OCI-LY7 (cell line): ENCODE results near the gene ADAMTS17. TPM values are rescaled to one million over a fixed set of nuclear protein-coding genes. Genes with fewer than 3 reads are reported as not detected.

Experiments
- BruUV-seq: library from RNA; stranded (reverse); fragments of 400-500 nt; replicated peaks from 2 replicates; lab custom pipeline; 2021; lab: Mats Ljungman, UMichigan
- CTCF ChIA-PET: fragments of 300-600 bp; sonication (Branson Sonifier 250); formaldehyde crosslinking; loops from one replicate; lab custom pipeline; 2022; ENCODE audit warnings: antibody characterized with exemption; ENCODE audit not compliant: unreplicated experiment; lab: Charles Lee
- POLR2A ChIA-PET: fragments of 300-600 bp; sonication (Branson Sonifier 250); formaldehyde crosslinking; loops from one replicate; lab custom pipeline; 2022; ENCODE audit warnings: antibody characterized with exemption; lab: Charles Lee
- DNase-seq: peaks from one replicate; pipeline ENCODE4 v3.0.0-alpha.2; 2015; ENCODE audit warnings: low spot score
- H2AFZ ChIP-seq: fragments of 200-600 bp; sonication (generic), shearing (Covaris generic); 2 replicates; pipeline ENCODE4 v1.6.1; 2014; ENCODE audit warnings: mild to moderate bottlenecking, antibody characterized with exemption, low read length, moderate library complexity
- H3K27ac ChIP-seq: fragments of 200-600 bp; sonication (generic); 2 replicates; pipeline ENCODE4 v1.5.1; 2014; ENCODE audit warnings: mixed run types, low read depth, mild to moderate bottlenecking, moderate library complexity, low read length, inconsistent platforms; ENCODE audit not compliant: poor library complexity, severe bottlenecking
- H3K36me3 ChIP-seq: fragments of 200-600 bp; sonication (generic); 2 replicates; pipeline ENCODE4 v1.6.1; 2014; ENCODE audit warnings: mild to moderate bottlenecking, antibody characterized with exemption, low read length, moderate library complexity, mixed read lengths; ENCODE audit not compliant: insufficient read depth
- H3K4me1 ChIP-seq: fragments of 200-600 bp; sonication (generic); 2 replicates; pipeline ENCODE4 v1.5.1; 2014; ENCODE audit warnings: mild to moderate bottlenecking, low read length; ENCODE audit not compliant: insufficient read depth, poor library complexity, severe bottlenecking
- H3K4me2 ChIP-seq: fragments of 200-600 bp; sonication (generic); 2 replicates; pipeline ENCODE4 v1.6.1; 2014; ENCODE audit warnings: mild to moderate bottlenecking, low read length
- H3K4me3 ChIP-seq: fragments of 200-600 bp; sonication (generic); 2 replicates; pipeline ENCODE4 v1.5.1; 2014; ENCODE audit warnings: mild to moderate bottlenecking, low read depth, low read length; ENCODE audit not compliant: poor library complexity, severe bottlenecking
- H3K79me2 ChIP-seq: fragments of 200-600 bp; sonication (generic); 2 replicates; pipeline ENCODE4 v1.6.1; 2016; ENCODE audit warnings: low read depth, mild to moderate bottlenecking, low read length, moderate library complexity, mixed read lengths; ENCODE audit not compliant: insufficient read depth
- H3K9me2 ChIP-seq: fragments of 200-600 bp; sonication (generic); 2 replicates; pipeline ENCODE4 v1.6.1; 2016; ENCODE audit warnings: mild to moderate bottlenecking, low read length, mixed read lengths; ENCODE audit not compliant: insufficient read depth
- H3K9me3 ChIP-seq: fragments of 200-600 bp; sonication (generic); 2 replicates; pipeline ENCODE4 v1.6.1; 2014; ENCODE audit warnings: mild to moderate bottlenecking, mixed run types, low read length, mixed read lengths
- H4K20me1 ChIP-seq: fragments of 200-600 bp; sonication (generic); 2 replicates; pipeline ENCODE4 v1.6.1; 2014; ENCODE audit warnings: mild to moderate bottlenecking, antibody characterized with exemption, low read length, moderate library complexity, mixed read lengths; ENCODE audit not compliant: insufficient read depth
- CTCF ChIP-seq: fragments of 200-600 bp; sonication (generic); conservative IDR thresholded peaks from 2 replicates; pipeline ENCODE4 v1.5.1; 2014; ENCODE audit warnings: mild to moderate bottlenecking, antibody characterized with exemption, low read length, moderate library complexity, mixed read lengths
- EZH2phosphoT487 ChIP-seq: fragments of 200-600 bp; sonication (generic); IDR thresholded peaks from 2 replicates; pipeline ENCODE4 v1.6.1; 2018; ENCODE audit warnings: low read depth, borderline replicate concordance, mild to moderate bottlenecking, mixed run types, antibody characterized with exemption, low read length, moderate library complexity, mixed read lengths
- intact Hi-C: fragments of 100-400 bp; cut with micrococcal nuclease; formaldehyde crosslinking; loops from one replicate; pipeline ENCODE4 v1.10.0; 2022; ENCODE audit not compliant: unreplicated experiment
- total RNA-seq, 2 experiments: library from RNA; depleted of rRNA in 1 of 2; stranded (reverse); fragments of >200 nt in 1 of 2; shearing (Covaris generic) in 1 of 2; gene quantifications; 2 replicates each; pipeline ENCODE4 v1.2.3, GENCODE V29; 2014 to 2022

ADAMTS17 gene
- total RNA-seq, 2 experiments from 2014 or later = not detected

GRCh38 chr15:100016632-100017031, 325.1 kb downstream of the ADAMTS17 start:
- Histone ChIP-seq H3K4me3 (no peak overlapping the region), H3K79me2 (no peaks in the 10 kb centered on the region), H4K20me1 (no peaks in the 10 kb centered on the region), H2AFZ (no peak overlapping the region), H3K36me3 (no peaks in the 10 kb centered on the region), H3K4me1 (no peaks in the 10 kb centered on the region), H3K9me2 (no peaks in the 10 kb centered on the region), H3K27ac (no peak overlapping the region), H3K9me3 (no peaks in the 10 kb centered on the region), H3K4me2 (no peak overlapping the region)
- ChIA-PET POLR2A (no interaction called here), CTCF (no interaction called here)
- BruUV-seq = no TSS peak
- no peak for DNase-seq
- TF ChIP-seq CTCF = no peak
- no peak for TF ChIP-seq EZH2phosphoT487
- intact Hi-C loops = no loop called here

- intact Hi-C loops = no loop called here
- Histone ChIP-seq H3K36me3 (no peaks in the 10 kb centered on the region), H3K4me1 (no peaks in the 10 kb centered on the region), H4K20me1 (no peaks in the 10 kb centered on the region), H3K4me2 (no peak overlapping the region), H3K9me3 (no peaks in the 10 kb centered on the region), H3K9me2 (no peaks in the 10 kb centered on the region), H3K27ac (no peak overlapping the region), H3K79me2 (no peaks in the 10 kb centered on the region), H2AFZ (no peak overlapping the region), H3K4me3 (no peak overlapping the region)
- DNase-seq = no peak
- no TSS peak for BruUV-seq
- ChIA-PET POLR2A (no interaction called here), CTCF (no interaction called here)
- TF ChIP-seq CTCF = no peak
- no peak for TF ChIP-seq EZH2phosphoT487
These were observed 330.5 kb downstream of the ADAMTS17 start for GRCh38 chr15:100011235-100011634.

GRCh38 chr15:100009372-100009771, 332.4 kb downstream of the ADAMTS17 start:
- no peak for DNase-seq
- Histone ChIP-seq H2AFZ (no peak overlapping the region), H3K9me3 (no peaks in the 10 kb centered on the region), H3K27ac (no peak overlapping the region), H3K79me2 (no peaks in the 10 kb centered on the region), H4K20me1 (no peaks in the 10 kb centered on the region), H3K4me3 (no peak overlapping the region), H3K4me2 (no peak overlapping the region), H3K9me2 (no peaks in the 10 kb centered on the region), H3K4me1 (no peaks in the 10 kb centered on the region), H3K36me3 (no peaks in the 10 kb centered on the region)
- CTCF ChIA-PET = no interaction called here
- BruUV-seq = no TSS peak
- POLR2A ChIA-PET = no interaction called here
- intact Hi-C loops = no loop called here
- no peak for TF ChIP-seq CTCF
